Hepatocyte (in vitro differentiated cells): ENCODE results near the gene CASP12. TPM values are rescaled to one million over a fixed set of nuclear protein-coding genes. Genes with fewer than 3 reads are reported as not detected.

Source experiments
- DNase-seq: peaks from one replicate; pipeline ENCODE4 v3.0.0-alpha.2; 2016; ENCODE audit warnings: low spot score
- H2AFZ ChIP-seq: fragments of 200-600 bp; sonication (generic); 2 replicates; pipeline ENCODE4 v1.6.0; 2016; ENCODE audit warnings: antibody characterized with exemption, mild to moderate bottlenecking
- H3K27ac ChIP-seq: fragments of 200-600 bp; sonication (generic); 2 replicates; pipeline ENCODE4 v1.5.1; 2016; ENCODE audit warnings: mild to moderate bottlenecking
- H3K27me3 ChIP-seq: fragments of 200-600 bp; sonication (generic); 2 replicates; pipeline ENCODE4 v1.6.1; 2016
- H3K36me3 ChIP-seq: fragments of 200-600 bp; sonication (generic); replicated peaks from 2 replicates; pipeline ENCODE4 v1.5.1; 2016; ENCODE audit warnings: low read depth; ENCODE audit not compliant: insufficient read depth
- H3K4me1 ChIP-seq: fragments of 200-600 bp; sonication (generic); 2 replicates; pipeline ENCODE4 v1.5.1; 2016; ENCODE audit warnings: mild to moderate bottlenecking, moderate library complexity; ENCODE audit not compliant: insufficient read depth
- H3K4me2 ChIP-seq: fragments of 200-600 bp; sonication (generic); 2 replicates; pipeline ENCODE4 v1.6.0; 2016
- H3K4me3 ChIP-seq: fragments of 200-600 bp; sonication (generic); 2 replicates; pipeline ENCODE4 v1.5.1; 2016; ENCODE audit warnings: mild to moderate bottlenecking
- H3K79me2 ChIP-seq: fragments of 200-600 bp; sonication (generic); 2 replicates; pipeline ENCODE4 v1.6.0; 2017; ENCODE audit warnings: mild to moderate bottlenecking
- H3K9me2 ChIP-seq: fragments of 200-600 bp; sonication (generic); replicated peaks from 2 replicates; pipeline ENCODE4 v1.6.0; 2017; ENCODE audit warnings: mild to moderate bottlenecking; ENCODE audit not compliant: insufficient read depth
- H3K9me3 ChIP-seq: fragments of 200-600 bp; sonication (generic); 2 replicates; pipeline ENCODE4 v1.5.1; 2016; ENCODE audit warnings: low read depth, mild to moderate bottlenecking
- H4K20me1 ChIP-seq: fragments of 200-600 bp; sonication (generic); 2 replicates; pipeline ENCODE4 v1.6.0; 2016; ENCODE audit warnings: mild to moderate bottlenecking; ENCODE audit not compliant: insufficient read depth, poor library complexity, severe bottlenecking
- CTCF ChIP-seq: fragments of 200-600 bp; sonication (generic); IDR thresholded peaks from 2 replicates; pipeline ENCODE4 v1.5.1; 2016; ENCODE audit warnings: antibody characterized with exemption, mild to moderate bottlenecking; ENCODE audit not compliant: poor library complexity
- EZH2 ChIP-seq: fragments of 200-600 bp; sonication (generic); IDR thresholded peaks from 2 replicates; pipeline ENCODE4 v1.6.1; 2016; ENCODE audit warnings: antibody characterized with exemption, mild to moderate bottlenecking, borderline replicate concordance
- EZH2phosphoT487 ChIP-seq: fragments of 200-600 bp; sonication (generic); IDR thresholded peaks from one replicate; pipeline ENCODE4 v1.6.1; 2018; ENCODE audit warnings: antibody characterized with exemption, mild to moderate bottlenecking, low read depth, moderate library complexity; ENCODE audit not compliant: unreplicated experiment, severe bottlenecking
- WGBS: methylation state at CpG from one replicate; pipeline ENCODE4 v1.1.6; 2016; ENCODE audit warnings: low lambda C conversion rate; ENCODE audit errors: missing lambda C conversion rate; 5-methylcytosine and 5-hydroxymethylcytosine counted together
- polyA plus RNA-seq: library from polyadenylated mRNA; unstranded; fragments of >200 nt; fragmentation: Nextera tagmentation; extraction: Ambion mirVana; gene quantifications from 2 replicates; pipeline ENCODE4 v1.2.1, GENCODE V29; 2016
- total RNA-seq: library from RNA; depleted of rRNA; stranded (reverse); fragments of >200 nt; gene quantifications from 2 replicates; pipeline ENCODE4 v1.2.3, GENCODE V29; 2014

The CASP12 gene
- total and polyA plus RNA-seq, 2 experiments from 2014 or later: 0.13 to 0.42 TPM

- TF ChIP-seq EZH2 (no peak), CTCF (no peak), EZH2phosphoT487 (no peak)
- Histone ChIP-seq H3K9me2 (no peaks in the 10 kb centered on the region), H4K20me1 (no peaks in the 10 kb centered on the region), H3K36me3 (no peaks in the 10 kb centered on the region), H3K4me3 (no peak overlapping the region), H3K9me3 (no peaks in the 10 kb centered on the region), H3K27ac (no peak overlapping the region), H3K27me3 (no peaks in the 10 kb centered on the region), H2AFZ (no peak overlapping the region), H3K79me2 (no peaks in the 10 kb centered on the region), H3K4me2 (no peak overlapping the region), H3K4me1 (no peaks in the 10 kb centered on the region)
- DNase-seq: no peak
- 89% methylated on average over 4 of the region's 4 CpGs for WGBS
Measured at GRCh38 chr11:104891135-104891534, 7.1 kb downstream of the CASP12 start.

- H3K27ac ChIP-seq: no peak overlapping the region
- no peaks in the 10 kb centered on the region for H3K9me3 ChIP-seq
- H4K20me1 ChIP-seq: no peaks in the 10 kb centered on the region
- DNase-seq: no peak
- H3K9me2 ChIP-seq: no peaks in the 10 kb centered on the region
- no peak overlapping the region for H2AFZ ChIP-seq
- H3K79me2 ChIP-seq: no peaks in the 10 kb centered on the region
- no peaks in the 10 kb centered on the region for H3K27me3 ChIP-seq
- H3K4me2 ChIP-seq: no peak overlapping the region
- no peak overlapping the region for H3K4me3 ChIP-seq
- H3K4me1 ChIP-seq: no peaks in the 10 kb centered on the region
- no peak for TF ChIP-seq EZH2phosphoT487
- no peak for TF ChIP-seq CTCF
- TF ChIP-seq EZH2: no peak
- whole genome bisulfite sequencing: 97% methylated on average over 2 of the region's 2 CpGs
- no peaks in the 10 kb centered on the region for H3K36me3 ChIP-seq
Measured at GRCh38 chr11:104883342-104883741, 14.9 kb downstream of the CASP12 start.

- Histone ChIP-seq H3K4me1 (no peaks in the 10 kb centered on the region), H3K27ac (no peak overlapping the region), H3K27me3 (no peaks in the 10 kb centered on the region), H3K4me2 (no peak overlapping the region), H4K20me1 (no peaks in the 10 kb centered on the region), H3K9me3 (no peaks in the 10 kb centered on the region), H3K79me2 (no peaks in the 10 kb centered on the region), H3K9me2 (no peaks in the 10 kb centered on the region), H3K36me3 (no peaks in the 10 kb centered on the region), H3K4me3 (no peak overlapping the region), H2AFZ (no peak overlapping the region)
- DNase-seq: no peak
- TF ChIP-seq CTCF: no peak
- TF ChIP-seq EZH2phosphoT487: no peak
- TF ChIP-seq EZH2: no peak
- WGBS: 56% methylated on average over 3 of the region's 3 CpGs
Measured at GRCh38 chr11:104881117-104881794, 17.0 kb downstream of the CASP12 start.
